HG03439 (cell line): Measurements from ENCODE around the gene SCRT2.
"Not testable (repeated sequence)": the region's sequence is repeated elsewhere in the genome, so short reads cannot be mapped to it uniquely, and the experiment has no call there.

ENCODE experiments used
- ATAC-seq: cut with Tn5 transposase; IDR thresholded peaks from one replicate; pipeline ENCODE4 v1.9.1; 2021; ENCODE audit warnings: mild to moderate bottlenecking, moderate library complexity; ENCODE audit not compliant: unreplicated experiment

SCRT2 gene

GRCh38 chr20:675453-676314 is at the start of gene SCRT2:
Gene SCRT2 (minus strand): TSS chr20:675802. CDS start chr20:675601, 201 bp downstream.
- ATAC-seq, result no peak

GRCh38 chr20:724797-725196 is 49.2 kb upstream of the SCRT2 start:
- ATAC-seq, result not testable (repeated sequence)

- no peak for ATAC-seq
These were observed 48.2 kb upstream of the SCRT2 start for GRCh38 chr20:723756-724155.

- ATAC-seq, result no peak
These were observed 47.4 kb upstream of the SCRT2 start for GRCh38 chr20:722822-723644.

- no peak for ATAC-seq
These were observed 46.3 kb upstream of the SCRT2 start for GRCh38 chr20:721876-722275.

- no peak for ATAC-seq
These were observed 44.2 kb upstream of the SCRT2 start for GRCh38 chr20:719816-720215.

- no peak for ATAC-seq
These were observed 43.5 kb upstream of the SCRT2 start for GRCh38 chr20:719068-719467.

GRCh38 chr20:717832-718231 is 42.2 kb upstream of the SCRT2 start:
- no peak for ATAC-seq

- ATAC-seq, result no peak
These were observed 41.7 kb upstream of the SCRT2 start for GRCh38 chr20:717271-717670.

GRCh38 chr20:714453-714852 is 38.9 kb upstream of the SCRT2 start:
- ATAC-seq, result no peak

- no peak for ATAC-seq
These were observed 36.0 kb upstream of the SCRT2 start for GRCh38 chr20:711576-711975.

- ATAC-seq, result no peak
These were observed 35.3 kb upstream of the SCRT2 start for GRCh38 chr20:710780-711450.

GRCh38 chr20:709991-710779 is 34.6 kb upstream of the SCRT2 start:
- no peak for ATAC-seq

- no peak for ATAC-seq
These were observed 33.8 kb upstream of the SCRT2 start for GRCh38 chr20:709423-709822.

GRCh38 chr20:708956-709355 is 33.4 kb upstream of the SCRT2 start:
- no peak for ATAC-seq

- ATAC-seq, result no peak
These were observed 32.0 kb upstream of the SCRT2 start for GRCh38 chr20:707451-708110.

- no peak for ATAC-seq
These were observed 30.8 kb upstream of the SCRT2 start for GRCh38 chr20:706366-706885.

GRCh38 chr20:704726-705125 is 29.1 kb upstream of the SCRT2 start:
- no peak for ATAC-seq

GRCh38 chr20:703426-703825 is 27.8 kb upstream of the SCRT2 start:
- ATAC-seq, result no peak

GRCh38 chr20:703006-703405 is 27.4 kb upstream of the SCRT2 start:
- ATAC-seq, result no peak
